ENCODE results near the gene SELENOO.
"Not testable (repeated sequence)": the region's sequence is repeated elsewhere in the genome, so short reads cannot be mapped to it uniquely, and the experiment has no call there.

The SELENOO gene

GRCh38 chr22:50199829-50200460 lies 866 bp upstream of the SELENOO start:
- DNase-seq (ENCODE audit: low spot score), result no peak

- DNase-seq (ENCODE audit: low spot score), result peak; percentile 49
Measured at GRCh38 chr22:50201191-50202129, 649 bp downstream of the SELENOO start.

DNA sequence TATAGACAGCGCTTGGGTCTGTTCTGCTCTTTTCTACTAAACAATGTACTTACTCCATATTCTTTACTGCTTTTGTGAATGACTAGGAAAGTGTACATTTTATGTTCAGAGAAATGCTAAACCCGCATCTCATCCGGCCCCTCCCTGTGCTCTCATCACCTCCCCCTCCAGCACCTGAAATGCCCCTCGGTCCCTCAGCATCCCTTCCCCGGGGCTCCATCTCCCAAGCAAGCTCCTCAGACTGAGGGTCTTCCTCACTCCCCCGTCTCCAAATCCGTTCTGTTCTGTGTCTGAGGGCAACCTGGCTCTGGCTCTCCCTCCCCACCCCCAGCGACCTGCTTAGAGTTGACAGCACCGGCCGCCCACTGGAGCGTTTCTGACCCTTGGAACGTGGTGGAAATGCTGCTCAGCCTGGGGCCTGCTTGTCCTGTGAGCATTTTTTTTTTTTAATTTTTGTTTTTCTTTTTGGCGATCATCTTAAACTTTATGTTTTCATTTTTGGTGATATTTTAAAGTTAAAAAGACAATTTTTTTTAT lies 1.4 kb downstream of the SELENOO start:
- no peak for DNase-seq (ENCODE audit: low spot score)

DNA sequence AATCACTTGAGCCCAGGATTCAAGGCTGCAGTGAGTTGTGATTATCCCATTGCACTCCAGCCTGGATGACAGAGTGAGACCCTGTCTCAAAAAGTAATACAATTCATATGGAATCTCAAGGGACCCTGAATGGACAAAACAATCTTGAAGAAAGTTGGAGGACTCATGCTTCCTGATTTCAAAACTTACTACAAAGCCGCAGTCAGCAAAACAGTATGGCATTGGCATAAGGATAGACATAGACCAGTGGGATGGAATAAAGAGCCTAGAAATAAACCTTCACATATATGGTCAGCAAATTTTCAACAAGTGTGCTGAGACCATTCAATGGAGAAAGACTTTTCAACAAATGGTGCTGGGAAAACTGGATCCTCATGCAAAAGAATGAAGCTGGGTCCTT lies 2.5 kb downstream of the SELENOO start:
- no peak for DNase-seq (ENCODE audit: low spot score)

DNA sequence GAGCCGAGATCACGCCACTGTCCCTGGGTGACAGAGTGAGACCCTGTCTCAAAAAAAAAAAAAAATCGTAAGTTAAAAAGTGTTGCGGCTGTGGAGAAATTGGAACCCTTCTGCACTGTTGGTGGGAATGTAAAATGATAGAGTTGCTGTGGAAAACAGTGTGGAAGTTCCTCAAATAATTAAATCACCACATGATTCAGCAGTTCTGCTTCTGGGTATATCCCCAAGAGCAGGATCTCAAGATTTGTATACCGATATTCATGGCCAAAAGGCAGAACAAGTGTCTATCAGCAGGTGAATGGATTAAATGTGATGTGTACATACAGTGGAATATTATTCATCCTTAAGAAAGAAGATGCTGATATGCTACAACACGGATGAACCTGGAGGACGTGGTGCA lies 3.8 kb downstream of the SELENOO start:
- DNase-seq (ENCODE audit: low spot score), result no peak

GRCh38 chr22:50204998-50205397 lies 4.2 kb downstream of the SELENOO start:
- DNase-seq (ENCODE audit: low spot score), result not testable (repeated sequence)

- DNase-seq (ENCODE audit: low spot score), result no peak
Measured at GRCh38 chr22:50205781-50206569, 5.2 kb downstream of the SELENOO start.

DNA sequence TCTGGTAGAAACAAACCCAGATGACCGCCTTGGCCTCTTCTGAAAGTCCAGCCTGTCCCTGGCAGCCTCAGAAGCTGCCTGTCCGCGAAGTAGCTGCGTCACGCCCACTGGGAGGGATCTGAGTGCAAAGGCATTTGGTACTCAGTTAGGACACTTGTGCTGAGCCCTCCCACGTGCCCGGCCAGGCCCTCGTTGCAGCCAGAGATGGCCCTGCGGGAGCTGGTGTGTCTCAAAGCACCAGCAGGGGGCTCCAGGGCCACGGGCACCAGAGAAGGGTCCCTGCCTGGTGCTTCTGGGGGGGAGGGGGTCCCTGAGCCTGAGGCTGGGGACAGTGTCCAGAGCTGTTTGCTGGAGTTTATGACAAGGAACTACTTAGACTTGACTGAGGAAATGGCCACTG lies 5.8 kb downstream of the SELENOO start:
- no peak for DNase-seq (ENCODE audit: low spot score)

DNA sequence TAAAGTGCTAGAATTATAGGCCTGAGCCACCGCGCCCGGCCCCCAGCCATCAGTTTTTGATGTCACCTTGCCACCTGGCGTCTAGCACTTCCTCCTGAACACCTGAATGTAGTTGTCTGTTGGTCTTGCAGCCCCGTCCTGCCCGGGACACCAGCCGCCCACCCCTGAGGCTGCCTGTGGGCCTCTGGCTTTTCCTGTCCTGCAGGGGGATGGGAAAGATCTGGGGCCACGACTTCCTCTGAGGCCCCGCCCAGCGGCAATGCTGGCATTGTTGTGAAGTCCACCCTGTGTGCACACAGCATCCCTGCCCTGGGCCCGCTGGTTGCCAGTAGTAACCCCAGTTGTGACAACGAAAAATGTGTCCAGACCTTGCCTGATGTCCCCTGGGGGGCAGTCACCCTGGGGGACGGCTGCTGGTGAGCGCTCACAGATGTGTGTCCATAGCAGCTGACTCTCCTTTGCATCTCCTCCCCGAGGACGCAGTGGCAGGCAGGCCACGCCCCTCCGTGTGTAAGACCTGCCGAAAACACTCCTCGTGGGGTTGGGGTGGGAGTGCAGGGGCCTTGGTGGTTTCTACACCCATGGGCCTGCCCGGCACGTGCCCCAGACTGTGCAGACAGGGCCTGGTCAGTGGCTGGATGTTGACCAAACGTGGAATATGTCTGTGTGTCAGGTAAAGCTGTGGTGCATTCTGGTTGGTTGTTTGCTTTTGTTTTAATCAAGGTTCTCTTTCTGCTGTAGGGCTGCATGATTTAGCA lies 6.8 kb downstream of the SELENOO start:
- no peak for DNase-seq (ENCODE audit: low spot score)

- no peak for DNase-seq (ENCODE audit: low spot score)
Measured at GRCh38 chr22:50208430-50208938, 7.7 kb downstream of the SELENOO start.

DNA sequence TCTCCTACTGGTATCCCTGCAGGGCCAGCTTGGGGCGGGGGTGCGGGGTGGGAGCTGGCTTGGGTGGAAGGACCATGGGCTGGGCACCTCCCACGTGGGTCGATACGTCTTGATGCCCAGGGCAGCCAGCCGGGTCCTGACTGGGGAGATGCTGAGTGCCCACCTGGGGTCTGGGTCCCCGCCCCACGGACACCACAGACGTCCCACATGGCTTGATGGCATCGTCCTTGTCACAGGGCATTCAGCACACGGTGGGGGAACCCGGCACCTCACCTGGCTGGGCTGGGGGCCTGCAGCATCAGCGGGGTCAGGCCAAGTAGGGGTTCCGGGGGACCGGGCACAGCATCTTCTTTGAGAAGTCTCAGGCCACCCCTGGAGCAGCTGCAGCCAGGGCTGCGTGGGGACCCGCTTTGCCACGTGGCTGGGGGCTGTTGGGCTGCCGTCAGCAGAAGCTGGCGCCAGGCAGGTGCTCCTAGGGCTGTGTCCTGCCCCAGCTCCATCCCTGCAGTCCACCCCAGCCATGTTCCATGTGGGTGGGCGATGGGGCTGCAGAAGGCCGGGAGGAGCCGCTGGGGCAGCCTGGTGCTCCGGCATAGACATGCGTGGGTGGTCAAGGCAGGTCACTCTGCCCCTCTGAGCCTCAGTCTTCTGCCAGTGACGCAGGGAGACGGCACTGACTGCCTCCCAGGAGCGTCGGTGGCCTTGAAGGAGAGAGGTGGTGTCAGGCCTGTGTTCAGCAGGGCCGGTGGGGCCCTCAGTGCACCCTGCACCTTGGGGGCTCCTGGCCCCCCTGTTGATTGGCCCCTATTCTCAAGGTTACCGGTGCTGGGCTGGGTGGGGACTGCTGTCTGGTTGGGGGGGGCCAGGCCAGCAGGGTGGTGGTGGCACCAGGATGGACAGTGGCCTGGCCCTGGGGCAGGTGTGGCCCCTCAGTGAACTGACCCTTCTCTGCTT lies 8.4 kb downstream of the SELENOO start:
- no peak for DNase-seq (ENCODE audit: low spot score)

- DNase-seq (ENCODE audit: low spot score), result peak; percentile 87
Measured at GRCh38 chr22:50209893-50210292, 9.1 kb downstream of the SELENOO start.

DNA sequence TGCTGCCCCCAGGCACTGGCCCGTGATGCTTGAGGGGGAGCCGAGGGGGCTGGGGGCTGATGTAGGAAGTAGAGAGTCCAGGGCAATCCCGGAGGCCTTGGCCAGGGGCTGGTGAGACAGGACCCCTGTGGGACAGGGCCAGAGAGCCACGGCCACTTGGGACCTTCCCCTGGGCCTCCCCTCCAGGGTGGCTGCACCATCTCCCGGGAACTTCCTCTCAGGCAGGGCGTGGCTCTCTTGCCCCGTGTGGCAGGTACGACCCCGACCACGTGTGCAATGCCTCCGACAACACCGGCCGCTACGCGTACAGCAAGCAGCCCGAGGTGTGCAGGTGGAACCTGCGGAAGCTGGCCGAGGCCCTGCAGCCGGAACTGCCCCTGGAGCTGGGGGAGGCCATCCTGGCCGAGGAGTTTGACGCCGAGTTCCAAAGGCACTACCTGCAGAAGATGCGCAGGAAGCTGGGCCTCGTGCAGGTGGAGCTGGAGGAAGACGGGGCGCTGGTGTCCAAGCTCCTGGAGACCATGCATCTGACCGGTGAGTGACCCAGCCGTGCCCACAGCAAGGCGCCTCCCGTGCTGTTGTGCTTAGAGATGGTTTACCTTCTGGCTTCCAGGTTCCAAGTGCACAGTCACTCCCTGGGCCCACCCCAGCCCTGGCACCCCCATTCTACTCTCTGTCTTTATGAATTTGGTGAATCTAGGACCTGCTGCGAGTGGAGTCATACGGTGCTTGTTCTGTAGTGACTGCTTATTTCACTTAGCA lies 9.7 kb downstream of the SELENOO start:
- DNase-seq (ENCODE audit: low spot score), result no peak

DNA sequence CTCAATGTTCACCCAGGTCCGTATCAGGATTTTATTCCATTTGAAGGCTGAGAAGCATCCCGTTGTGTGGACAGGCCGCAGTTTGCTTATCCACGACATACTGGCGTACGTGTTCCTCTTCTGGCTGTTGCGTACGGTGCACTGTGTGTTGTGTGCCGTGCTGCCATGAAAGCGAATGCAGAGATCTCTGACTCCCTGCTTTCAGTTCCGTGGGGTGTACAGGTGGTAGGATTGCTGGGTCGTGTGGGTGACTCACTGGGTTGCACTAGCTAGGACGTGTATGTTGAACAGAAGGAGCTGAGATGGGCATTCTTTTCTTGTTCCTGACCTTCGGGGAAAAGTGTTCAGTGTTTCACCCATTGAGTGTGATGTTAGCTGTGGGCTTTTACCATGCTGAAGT lies 10.3 kb downstream of the SELENOO start:
- DNase-seq (ENCODE audit: low spot score), result no peak

DNA sequence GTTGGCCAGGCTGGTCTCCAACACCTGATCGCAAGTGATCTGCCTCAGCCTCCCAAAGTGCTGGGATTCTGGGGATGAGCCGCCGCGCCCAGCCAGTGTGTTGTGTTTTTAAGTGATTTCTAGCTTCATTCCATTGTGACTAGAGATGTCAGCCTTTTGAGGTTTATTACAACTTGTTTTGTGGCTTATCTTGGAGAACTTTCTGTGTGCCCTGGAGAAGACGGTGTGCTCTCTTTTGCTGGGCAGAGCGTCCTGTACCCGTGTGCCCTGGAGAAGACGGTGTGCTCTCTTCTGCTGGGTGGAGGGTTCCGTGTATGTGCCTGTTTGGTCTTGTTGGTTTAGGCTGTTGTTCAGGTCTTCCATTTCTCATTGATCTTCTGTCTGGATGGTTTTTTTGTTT lies 12.5 kb downstream of the SELENOO start:
- no peak for DNase-seq (ENCODE audit: low spot score)

GRCh38 chr22:50215297-50216054 lies 14.7 kb downstream of the SELENOO start:
- no peak for DNase-seq (ENCODE audit: low spot score)

DNA sequence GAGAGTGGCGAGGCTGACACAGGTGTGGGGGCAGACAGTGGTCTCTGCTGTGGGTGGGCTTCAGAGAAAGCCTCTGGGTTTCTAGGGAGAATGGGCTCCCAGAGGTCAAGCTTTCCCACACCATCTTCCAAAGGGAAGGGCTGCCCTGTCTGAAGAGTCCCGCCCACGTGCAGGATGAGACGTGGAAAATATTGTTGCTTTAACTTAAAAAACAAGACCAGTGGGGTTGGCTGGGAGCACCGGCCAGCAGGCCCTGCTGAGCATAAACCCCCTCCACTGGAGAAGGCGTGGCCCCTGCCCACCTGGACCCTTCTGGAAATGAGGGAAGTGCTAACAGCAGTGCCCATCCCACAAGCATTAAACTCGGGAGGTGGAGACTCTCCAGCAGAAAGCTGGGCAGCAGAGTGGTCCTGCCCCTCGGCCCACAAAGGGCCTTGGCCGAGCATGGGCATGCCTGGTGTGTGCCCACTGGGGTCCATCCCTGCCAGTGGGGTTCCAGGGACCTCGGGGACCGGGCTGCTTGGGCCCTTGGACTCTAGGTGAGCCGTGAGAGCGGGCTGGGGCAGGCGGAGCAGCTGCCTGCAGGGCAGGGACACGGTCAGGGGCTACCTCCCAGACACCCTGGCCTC lies 15.4 kb downstream of the SELENOO start:
- no peak for DNase-seq (ENCODE audit: low spot score)

All from hepatic stellate cell (primary cell).